EH (cell line): ENCODE results near the gene RWDD1.

ENCODE experiments used
- DNase-seq: peaks from one replicate; pipeline ENCODE4 v3.0.0-alpha.2; 2015; ENCODE audit warnings: low read depth

RWDD1 gene, protein sequence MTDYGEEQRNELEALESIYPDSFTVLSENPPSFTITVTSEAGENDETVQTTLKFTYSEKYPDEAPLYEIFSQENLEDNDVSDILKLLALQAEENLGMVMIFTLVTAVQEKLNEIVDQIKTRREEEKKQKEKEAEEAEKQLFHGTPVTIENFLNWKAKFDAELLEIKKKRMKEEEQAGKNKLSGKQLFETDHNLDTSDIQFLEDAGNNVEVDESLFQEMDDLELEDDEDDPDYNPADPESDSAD

DNA sequence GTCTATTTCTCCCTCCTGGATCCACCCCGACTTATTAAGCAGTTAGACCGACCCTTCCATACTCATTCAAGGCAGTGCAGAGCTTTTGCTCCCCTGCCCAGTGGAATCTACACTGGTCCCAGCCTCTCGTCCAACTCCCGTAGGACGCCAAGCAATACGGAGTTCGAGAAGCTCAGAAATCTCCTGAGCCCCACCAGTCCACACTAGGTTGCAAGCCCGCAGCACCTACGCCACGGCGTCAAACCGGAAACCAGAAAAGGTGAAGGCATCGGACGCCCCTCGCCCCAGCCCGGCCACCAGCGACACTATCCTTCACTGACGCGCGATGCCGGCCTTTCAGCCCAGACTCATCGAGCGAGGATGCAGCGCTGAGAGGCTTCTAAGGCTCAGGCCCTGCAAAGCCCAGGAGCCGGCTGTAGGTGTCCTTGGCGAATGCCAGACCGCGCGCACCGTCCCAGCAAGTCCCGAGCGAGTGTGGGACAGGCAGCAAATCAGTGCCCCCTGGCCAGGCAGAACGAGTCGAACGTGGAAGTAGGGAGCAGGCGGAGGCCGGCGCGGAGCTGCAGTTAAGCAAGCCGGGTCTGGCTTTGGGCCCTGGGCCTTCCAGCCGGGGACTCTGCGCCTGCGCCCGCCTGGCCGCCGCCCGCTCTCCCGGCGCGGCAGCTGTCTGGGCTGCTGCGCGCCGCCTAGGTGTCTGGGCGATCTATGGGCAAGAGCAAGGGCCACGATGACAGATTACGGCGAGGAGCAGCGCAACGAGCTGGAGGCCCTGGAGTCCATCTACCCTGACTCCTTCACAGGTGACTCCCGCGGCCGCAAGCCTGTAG, at the start of gene RWDD1:
TSS of gene RWDD1 (plus strand) at position 649 of the 827 bp plus-strand sequence. CDS start at position 728, 79 bp downstream.
- peak; percentile 99 for DNase-seq

DNA sequence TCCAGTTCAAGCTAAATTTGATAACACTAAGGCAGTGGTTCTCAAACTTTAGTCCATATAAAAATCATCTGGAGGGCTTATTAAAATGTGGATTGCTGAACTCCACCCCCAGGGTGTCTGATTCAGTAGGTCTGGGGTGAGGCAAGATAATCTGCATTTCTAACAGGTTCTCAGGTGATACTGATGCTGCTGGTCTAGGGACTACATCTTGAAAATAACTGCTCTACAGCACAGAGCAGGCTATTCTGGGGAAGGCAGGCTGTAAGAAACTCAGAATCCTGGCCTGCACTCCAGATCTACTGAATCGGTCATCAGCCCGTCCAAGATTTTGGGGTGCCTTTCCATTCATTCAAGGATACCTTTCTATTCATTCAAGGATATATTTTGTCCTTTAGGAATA, 48.4 kb upstream of the RWDD1 start:
- DNase-seq: no peak

DNA sequence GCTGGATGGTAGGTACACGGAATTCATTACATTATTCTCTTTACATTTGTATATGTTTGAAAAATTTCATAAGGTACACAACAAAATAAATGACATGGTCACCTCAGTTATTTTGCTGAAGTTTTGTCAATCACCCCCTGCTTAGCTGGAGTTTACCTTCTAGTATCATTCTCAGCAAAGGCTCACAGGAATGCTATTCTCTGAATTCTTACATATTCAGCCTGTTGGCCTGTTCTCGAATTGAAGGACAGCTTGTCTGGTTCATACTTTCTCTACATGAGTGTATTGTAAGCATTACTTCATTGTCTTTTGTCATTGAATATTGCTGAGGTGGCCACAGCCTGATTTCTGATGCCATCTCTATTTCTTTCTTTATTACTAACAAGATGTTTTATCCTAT, 47.1 kb upstream of the RWDD1 start:
- no peak for DNase-seq

DNA sequence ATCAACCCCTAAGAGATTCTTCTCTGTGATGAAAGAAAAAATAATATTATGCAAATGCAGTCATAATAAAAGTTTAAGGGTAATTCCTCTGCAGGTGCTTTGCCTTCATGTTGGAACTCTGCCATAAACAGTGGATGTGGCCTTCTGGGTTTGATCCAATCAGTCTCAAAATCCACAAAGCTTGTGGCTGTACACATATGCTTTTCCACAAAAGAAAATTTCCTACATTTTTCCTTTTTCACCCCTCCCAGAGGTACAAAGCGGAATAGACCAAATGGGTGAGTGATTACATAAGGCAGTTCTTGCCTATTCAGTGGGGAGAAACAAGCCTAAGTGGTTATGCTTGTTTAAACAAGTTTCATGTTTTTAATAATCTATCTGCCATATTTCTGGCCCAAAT, 43.2 kb upstream of the RWDD1 start:
- no peak for DNase-seq

DNA sequence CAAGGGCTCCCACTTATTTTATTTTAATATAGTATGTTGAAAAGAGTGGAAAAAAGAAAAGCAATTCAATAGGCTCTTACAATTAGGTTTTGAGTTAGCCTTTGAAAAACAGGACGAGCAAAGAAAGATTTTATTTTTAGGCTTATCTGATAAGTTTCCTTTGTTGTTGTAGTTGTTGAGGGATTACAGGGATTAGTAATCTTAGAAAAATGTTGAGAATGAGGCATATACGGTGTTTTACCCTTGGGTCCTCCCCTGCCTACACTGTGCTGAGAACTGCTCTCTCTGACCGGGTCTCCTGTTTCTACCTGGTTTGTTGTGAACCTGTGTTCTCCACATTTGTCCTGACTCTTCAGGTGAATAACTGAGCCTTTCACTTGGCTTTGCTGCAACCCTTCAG, 42.5 kb upstream of the RWDD1 start:
- DNase-seq: peak; percentile 53

DNA sequence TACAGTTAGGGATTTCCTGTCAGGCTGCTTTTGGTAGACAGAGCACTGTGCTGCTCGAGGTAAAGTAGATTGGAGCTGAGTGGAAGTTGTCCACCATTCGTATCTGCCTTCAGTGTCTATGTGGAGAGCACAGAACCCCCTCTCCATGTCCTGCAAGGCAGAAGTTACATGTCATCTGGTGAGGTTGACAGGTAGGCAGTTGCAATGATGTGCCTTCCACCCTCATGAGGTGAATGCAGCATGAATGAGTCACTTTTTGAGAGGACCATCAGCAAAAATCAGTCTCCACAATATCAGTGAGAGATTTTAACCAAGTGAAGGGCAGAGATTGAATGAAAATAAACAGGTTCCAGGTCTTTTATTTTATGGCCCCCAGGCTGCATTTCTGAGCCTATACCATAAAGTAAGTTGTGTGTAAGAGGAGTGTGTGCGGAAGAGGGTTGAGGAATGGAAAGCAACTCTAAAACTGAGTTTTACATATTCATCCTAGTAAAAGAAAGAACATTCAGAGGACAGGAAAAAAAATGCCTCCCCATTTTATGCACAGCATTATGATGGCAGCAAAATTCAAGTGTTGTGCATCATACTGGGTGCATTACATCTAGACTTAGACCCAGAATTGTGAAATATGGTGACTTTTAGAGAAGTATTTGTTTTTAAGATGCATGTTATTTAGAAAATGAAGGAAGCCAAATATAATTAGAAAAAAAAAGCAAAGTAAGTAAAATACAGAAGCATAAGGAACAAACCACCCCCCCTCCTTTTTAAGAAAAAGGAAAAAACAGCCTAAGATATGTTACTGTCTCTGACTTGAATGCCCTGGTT, 41.6 kb upstream of the RWDD1 start:
- no peak for DNase-seq

DNA sequence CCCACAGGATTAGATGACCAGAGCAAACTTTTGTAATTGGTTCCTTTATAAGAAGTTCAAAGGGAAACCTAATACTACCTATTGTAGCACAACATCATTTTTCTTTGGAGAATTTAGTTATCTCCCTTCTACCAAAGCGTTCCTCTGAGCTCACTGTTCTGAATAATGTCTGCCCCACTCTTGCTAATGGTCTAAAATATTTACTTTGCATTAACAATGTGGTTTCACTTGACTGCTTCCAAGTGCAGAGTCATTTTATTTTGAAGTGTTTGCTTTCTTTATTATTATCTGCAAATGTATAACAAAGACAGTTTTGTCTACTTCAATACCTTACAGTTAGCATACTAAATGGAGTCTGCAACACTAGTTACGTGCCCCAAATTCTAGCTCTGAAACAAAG, 40.9 kb upstream of the RWDD1 start:
- peak; percentile 39 for DNase-seq

DNA sequence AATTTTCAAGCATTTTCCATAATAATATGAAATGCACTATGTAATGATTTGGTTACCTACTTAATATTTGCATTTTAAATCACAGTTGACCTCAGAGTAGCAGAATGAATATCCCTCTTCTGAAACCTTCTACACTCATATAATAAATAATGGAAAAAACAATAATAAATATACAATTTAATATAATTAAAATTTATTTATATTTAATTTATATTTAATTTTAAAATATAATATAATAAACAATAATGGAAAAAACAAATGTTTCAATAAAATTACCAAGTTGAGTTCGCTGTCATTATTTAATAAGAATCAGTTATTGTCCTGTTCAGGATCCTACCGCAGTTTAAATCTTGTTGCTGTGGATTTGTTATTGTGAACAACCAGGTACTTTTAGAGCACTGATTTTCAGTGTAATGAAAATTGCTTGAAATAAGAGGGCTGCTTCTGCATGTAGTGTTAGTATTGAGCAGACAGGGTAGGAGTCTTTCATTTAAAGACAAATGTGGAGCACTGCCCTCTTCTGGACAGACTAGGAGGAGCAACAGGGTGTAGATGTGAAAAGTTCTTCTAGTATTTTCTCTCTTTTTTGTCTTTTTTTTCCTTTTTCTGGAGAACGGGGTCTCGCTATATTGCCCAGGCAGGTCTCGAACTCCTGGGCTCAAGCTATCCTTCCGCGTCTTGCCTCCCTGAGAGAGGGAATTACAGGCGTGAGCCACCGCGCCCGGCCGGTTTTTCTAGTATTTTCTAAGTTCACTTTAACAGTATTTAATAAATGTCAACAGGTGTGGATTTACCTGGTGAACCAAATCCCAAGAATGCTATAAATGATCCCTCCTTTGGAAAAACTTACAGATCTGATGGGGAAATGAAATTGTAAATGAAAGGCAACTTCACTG, 39.4 kb upstream of the RWDD1 start:
- DNase-seq: peak; percentile 69

DNA sequence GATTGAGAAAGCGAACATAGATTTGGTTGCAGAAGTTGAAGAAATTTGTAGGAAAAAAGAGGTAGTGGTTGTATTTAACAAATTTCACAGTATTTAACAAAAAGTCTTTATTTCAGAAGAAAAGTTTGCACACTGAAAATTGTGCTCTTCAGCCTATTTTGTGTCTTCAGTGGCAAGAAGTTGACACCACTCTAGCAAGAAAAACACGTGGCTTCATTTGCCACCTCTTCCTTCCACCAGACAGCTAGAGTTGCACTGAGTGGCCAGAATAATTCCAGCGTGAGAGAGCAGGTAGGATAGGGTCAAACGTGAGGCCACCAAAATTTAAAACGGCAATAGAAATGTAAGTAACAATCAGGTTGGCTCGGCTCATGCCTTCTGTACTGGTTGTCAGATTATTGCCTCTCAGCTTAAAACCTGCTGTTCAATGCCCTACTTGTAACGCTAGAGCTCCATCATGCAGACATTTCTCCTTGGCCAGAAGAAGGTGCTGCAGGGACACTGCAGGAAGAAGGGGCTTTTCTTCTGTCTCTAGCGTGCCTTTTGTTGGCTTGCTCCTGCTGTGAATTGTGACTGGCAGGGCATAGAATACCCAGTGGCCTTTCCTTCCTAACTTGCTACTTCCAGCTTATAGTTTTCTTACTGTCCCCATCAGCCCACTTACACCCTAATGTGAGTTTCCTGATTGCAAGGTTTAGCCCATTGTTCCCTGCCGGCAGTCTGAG, 37.9 kb upstream of the RWDD1 start:
- DNase-seq: no peak

DNA sequence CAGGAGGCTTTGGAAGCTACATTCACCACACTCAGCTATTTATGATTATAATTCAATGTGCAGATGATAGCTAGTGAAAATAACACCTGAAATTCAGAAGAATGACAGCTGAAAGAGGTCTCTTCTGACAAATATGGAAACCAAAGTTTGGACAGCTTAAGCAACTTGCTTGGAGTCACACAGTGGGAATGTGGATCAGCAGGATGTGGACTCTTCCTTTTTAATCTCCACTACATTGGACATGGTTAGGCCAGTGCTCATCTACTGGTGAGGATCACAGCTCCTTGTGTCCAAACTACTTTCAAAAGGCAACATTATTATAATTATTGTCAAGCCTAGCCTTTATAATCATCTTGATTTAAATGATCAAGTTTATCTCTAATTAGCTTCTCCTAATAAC, 36.2 kb upstream of the RWDD1 start:
- DNase-seq: peak; percentile 45

DNA sequence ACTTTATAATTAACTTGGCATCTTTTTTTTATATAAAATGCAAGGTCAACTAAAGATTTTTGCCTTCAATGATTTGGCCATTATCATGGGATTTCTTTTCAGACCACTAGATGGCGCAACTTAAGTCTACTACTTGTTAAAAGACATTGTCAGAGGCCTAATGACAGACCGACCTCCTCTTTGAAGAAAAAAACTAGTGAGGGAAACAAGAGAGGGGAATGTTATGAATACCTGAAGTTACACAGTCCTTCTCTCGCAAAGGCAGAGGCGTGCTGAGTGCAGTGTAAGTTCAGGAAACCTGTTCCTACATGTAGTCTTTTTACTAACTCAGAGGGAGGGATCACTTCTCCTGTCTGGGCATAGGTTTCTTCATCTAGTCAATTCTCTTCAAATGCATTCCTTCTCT, 35.1 kb upstream of the RWDD1 start:
- DNase-seq: peak; percentile 76

DNA sequence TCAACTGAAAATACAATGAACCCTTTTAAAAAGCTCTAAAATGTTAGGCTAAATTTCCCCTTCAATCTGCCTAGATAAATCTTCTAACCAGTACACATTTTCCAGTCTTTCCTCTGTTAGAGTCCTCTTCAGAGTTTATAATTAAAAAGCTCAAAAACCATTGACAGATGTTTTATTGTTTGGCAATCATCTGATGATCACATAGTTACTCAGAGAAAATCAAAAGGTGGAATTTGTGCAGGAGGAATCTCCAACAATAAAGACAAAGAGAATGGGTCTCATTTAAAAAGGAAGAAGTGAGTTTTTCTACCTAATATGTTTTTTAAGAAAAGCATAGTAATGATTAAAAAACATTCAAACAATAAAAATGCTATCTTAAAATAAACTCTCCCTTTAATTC, 28.9 kb upstream of the RWDD1 start:
- no peak for DNase-seq

DNA sequence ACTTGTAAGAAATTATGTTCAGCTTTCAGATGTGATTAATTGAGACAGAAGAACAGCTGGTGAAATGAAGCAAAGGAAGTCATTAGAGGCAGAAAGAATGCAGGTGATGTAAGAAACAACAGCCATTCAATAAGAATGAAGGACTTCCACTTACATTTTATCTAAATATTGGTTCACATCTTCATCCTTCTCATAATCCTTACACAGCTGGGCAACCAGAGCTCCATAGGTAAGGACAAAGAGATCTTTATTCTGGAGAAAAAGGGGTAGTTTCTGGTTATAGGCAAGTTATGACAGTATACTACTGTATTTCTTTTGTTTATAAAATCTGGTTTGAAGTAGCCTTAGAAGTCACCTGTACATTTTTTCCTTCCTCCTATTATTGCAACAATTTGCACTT, 28.2 kb upstream of the RWDD1 start:
- DNase-seq: no peak

DNA sequence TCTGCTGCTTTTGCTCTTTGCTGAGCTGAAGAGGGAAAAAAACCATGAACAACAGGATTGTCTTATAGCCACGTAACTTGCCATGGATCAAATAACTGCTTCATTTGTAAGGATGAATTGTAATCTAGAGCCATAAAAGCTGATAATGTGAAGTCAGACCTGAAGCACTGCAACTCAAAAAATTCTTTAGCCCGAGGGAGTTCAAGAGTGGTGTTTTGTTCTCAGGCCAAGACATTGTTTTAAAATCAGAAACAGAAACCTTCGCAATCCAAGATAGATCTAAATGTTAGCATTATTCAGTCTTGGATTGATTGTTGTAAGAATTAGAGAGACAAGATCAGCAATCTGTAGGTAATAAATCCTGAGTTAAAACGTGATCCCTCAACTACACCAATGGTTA, 25.7 kb upstream of the RWDD1 start, which contains the start of gene TRAPPC3L:
TSS of gene TRAPPC3L (minus strand) at position 34 of the 400 bp plus-strand sequence. CDS start 170 bp downstream, outside the sequence.
- DNase-seq: peak; percentile 33

DNA sequence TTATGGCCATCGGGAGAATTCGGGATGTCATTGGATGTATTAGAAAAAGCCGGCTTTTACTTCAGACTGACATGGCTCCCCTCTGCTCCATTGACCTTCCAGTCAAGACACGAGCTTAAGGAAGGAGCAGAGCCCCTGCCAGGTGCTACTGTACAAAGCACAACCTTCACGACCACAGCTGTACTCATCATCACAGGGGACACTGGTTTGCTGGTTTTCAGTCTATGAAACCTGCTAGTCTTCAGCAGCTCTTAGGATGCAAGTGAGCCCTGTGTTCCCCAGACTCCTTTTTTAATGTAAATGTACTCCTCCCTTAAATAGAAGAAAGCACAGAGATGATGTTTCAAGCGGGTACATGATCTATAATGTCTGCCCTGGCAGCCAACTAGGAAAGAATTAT, 23.9 kb upstream of the RWDD1 start:
- DNase-seq: no peak

DNA sequence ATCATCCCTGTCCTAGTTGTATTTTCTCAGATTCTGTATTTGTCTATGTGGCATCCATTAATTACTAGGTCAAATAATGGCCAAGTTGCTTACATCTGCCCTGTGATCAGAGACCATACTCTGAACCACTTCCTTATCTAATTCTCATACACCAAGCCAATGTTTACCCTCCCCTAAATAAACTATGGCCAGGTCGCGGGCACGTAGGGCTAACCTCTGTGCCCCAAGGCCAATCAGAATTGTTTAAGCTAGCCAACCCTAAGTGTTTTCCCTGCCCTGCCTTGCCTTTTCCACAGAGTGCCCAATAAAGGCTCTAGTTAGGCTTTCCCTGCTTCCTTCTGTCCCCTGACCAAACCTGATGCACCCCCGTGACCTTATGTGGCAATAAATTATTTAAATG, 20.5 kb upstream of the RWDD1 start:
- no peak for DNase-seq

DNA sequence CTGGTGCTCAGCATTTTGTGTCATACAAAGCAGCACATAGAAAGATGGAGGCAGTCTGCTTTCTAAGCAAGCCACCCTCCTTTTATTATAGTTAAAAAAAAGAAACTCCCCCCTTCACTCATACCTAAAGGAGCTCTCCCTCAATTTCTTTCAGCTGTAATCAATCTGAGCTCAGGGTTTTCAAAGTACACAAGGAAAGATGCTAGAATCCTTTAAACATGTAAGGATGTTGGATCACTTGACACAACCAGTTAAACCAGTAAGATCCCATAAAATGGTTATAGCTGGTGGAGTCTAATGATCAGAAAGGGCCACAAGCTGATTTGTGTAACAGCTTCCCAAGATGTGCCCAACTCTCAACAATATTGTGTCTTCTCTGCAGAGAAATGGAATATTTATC, 17.9 kb upstream of the RWDD1 start, which contains the start of gene CALHM4:
TSS of gene CALHM4 (plus strand) at position 301 of the 400 bp plus-strand sequence. CDS start at position 344, 43 bp downstream.
- DNase-seq: no peak

DNA sequence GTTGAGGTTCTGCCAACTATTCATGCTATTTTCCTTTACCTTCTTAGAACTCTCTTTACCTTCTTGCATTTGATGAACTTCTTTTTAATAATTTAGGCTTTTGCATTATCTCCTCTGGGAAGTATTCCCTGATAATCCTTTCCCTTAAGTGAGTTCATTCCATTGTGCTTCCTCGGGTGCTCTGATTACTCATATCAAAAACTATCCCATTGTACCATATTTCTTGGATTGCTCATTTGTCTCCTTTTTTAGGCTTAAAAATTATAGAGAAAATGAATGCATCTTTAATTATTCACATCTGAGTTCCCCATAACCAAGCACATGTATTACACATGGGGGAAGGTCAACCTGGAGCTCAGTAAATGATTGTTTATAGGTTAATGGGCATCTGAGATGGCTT, 15.2 kb upstream of the RWDD1 start:
- peak; percentile 90 for DNase-seq

DNA sequence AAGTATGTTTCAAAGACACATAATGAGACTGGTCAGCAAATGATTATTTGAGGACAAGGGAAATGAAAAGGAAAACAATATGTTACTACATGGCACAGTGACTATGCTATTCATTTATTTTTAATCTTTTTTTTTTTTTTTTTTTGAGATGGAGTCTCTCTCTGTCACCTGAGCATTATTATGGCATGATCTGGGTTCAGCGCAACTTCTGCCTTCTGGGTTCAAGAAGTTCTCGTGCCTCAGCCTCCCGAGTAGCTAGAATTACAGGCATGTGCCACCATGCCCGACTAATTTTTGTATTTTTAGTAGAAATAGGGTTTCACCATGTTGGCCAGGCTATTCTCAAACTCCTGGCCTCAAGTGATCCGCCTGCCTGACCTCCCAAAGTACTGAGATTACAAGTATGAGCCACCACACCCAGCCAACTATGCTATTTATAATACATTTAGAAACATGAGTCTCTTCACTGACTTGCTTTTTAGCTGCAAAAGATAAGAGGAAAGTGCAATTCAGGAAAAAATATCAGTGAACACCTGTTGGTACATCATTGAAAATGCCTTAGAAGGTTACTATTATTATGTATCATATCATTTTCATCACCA, 14.4 kb upstream of the RWDD1 start:
- DNase-seq: peak; percentile 47

DNA sequence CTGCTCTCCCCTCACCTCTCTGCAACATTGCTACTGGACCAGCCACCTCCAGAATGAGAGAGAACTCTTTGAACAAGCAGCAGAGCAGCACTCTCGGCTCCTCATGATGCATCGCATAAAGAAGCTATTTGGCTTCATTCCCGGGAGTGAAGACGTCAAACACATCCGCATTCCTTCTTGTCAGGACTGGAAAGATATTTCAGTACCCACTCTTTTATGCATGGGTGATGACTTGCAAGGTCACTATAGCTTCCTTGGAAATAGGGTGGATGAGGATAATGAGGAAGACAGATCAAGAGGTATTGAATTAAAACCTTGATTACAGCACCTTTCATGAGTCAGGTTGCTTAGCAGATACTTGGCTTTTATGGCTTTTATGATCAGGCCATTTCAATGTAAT, 13.4 kb upstream of the RWDD1 start:
- peak; percentile 98 for DNase-seq
